HG03039 (cell line): ENCODE data around the gene NUAK2.
A peak's percentile ranks its signal among the peaks of the same experiment; 100 is the strongest.

ENCODE experiments used
- ATAC-seq: cut with Tn5 transposase; IDR thresholded peaks from one replicate; pipeline ENCODE4 v1.9.1; 2021; ENCODE audit warnings: mild to moderate bottlenecking, moderate library complexity; ENCODE audit not compliant: unreplicated experiment

The NUAK2 gene

DNA sequence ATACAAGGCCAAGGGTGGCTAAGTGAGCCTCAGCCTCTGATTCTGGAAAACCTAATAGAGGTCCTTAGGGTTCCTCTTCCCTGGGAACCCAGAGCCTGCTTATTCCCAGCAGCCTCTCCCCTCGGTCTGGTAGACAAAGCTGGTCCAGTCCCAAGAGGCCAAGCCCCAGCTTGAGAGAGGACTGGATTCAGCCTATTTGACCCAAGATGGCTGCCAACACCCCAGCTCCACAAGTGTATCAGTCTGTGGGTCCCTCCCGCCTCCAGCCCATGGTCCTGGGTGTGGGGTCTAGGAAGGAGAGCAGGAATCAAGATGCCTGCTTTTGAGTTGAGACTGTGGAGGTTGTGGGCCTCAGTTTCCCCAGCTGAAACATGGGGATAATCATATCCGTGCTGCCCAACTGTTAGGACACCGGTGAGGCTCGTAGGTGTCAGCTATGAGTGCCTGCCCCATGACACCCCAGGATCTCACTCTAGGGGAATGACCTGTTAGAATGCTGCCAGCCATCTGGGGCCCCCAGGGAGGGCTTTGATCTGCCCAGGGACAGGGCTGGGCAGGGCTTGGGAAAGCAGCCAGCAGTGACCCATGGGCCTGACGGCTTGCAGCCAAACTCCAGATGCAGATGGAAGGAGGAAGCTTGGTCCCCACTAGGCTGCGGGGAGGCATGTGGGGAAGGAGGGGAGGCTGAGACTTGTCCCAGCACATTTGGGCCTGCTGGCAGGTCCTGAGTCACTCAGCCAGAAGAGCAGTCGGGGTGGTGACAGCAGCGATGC, 45.4 kb downstream of the NUAK2 start:
- ATAC-seq, result no peak

DNA sequence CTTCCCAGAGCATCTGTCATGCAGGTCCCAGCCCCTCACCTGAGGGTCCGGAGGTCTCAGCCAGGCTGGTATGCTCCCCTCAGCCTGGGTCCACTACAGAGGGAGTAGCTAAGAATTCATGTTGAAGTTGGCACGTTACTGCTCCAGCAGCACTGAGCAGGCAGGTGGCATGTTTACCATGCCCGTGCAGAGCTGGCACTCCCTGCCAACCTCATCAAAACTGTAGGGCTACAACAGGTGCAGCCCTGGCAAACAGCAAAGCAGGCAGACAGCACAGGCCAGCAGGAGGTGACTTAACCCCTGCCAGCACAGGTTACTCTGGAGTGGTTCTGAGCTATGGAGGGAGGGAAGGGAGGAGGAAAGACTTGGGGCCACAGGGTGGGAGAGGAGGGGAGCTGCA, 46.4 kb downstream of the NUAK2 start:
- no peak for ATAC-seq

DNA sequence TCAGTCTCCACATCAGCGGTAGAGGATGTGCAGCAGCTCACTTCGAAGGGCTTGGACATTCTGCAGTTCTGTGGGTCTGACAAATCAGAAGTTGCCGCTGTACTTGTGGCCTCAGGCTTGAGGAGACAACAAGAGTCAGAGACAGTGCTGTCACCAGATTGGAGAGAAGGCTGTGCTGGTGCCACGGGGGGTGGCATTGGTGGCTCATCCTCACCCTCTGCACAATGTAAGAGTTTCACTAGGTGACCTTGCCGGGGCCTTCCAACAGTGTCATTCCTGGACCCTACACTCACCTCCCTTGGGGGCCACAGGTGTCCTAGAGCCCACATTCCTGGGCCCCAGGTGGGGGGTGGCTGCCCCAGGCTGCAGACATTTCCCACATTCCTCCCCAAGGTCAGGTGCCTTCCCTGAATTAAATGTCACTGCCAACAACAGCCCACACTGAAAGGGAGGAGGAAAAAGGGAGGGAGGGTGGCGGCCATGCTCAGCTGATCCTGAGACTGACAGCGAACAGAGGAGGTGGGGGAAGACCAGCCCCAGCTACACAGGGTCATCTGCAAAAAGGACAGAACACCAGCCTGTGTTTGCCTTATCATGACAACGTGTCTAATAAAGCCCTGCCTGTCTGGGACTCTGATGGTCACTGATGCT, 47.4 kb downstream of the NUAK2 start:
- ATAC-seq, result no peak

DNA sequence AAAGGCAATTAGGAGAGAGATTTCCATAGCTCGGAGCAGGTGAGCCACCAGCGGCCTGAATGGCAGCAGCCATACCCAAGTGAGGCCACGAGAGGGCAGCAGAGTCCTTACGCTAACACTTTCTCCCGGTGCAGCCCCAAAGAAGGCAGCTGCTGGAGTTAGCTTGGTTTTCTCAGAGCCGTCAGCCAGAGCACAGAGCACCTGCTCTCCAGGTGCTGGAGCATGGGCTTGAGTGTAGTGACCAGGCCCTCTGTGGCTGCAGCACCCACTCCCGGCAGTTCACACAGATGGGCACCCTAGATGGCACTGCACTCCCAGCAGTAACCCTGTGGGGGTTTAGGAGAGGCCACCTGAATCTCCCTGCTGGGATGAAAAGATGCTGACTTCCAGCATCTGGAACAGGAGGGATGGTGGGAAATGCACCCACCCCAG, 48.0 kb downstream of the NUAK2 start:
- ATAC-seq, result peak; percentile 63

DNA sequence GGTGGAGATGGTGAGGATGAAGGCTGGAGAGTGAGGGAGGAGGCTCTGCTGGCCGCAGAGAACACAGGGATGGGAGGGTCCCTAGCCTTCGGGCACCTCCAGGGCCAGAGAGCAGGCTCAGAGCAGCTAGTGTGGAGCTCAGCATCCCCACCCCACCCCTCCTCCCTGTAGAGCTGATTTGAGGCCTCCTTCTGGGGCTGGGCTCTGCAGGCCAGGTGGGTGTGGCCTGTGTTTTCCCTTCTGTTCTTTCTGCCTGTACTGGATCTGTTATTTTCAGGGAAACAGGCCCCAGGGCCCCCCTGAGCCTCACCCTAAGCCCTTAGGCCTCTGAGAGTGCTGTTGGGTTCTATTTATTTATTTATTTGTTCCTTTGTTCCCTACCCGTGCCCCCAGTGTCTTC, 49.0 kb downstream of the NUAK2 start:
- no peak for ATAC-seq

DNA sequence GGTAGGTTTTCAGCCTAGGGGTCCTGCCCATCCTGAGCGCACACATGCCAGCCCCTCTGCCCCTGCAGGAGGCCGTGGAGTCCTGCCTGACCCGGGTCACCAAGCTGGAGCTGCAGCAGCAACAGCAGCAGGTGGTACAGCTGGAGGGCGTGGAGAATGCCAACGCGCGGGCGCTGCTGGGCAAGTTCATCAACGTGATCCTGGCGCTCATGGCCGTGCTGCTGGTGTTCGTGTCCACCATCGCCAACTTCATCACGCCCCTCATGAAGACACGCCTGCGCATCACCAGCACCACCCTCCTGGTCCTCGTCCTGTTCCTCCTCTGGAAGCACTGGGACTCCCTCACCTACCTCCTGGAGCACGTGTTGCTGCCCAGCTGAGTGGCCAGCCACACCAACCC, 49.8 kb downstream of the NUAK2 start:
- ATAC-seq, result no peak

DNA sequence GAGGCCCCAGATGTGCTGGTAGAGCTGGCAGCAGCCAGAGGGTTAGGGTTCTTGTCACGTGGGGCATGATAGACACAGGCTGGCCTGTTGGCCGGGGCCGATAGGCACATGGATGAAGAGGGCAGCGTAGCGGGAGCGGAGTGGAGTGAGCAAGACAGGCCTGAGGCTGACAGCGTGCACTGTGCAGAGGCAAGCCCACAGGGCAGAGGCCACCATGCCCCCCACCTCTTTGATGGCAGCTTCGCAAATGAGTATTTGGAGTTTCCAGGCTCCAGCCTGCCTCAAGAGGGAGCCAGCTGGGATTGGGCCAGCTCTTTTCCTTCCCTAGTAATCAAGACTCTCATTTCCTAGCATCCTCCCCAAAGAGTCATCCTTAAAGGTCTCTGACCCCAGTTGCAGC, 50.3 kb downstream of the NUAK2 start:
- no peak for ATAC-seq

DNA sequence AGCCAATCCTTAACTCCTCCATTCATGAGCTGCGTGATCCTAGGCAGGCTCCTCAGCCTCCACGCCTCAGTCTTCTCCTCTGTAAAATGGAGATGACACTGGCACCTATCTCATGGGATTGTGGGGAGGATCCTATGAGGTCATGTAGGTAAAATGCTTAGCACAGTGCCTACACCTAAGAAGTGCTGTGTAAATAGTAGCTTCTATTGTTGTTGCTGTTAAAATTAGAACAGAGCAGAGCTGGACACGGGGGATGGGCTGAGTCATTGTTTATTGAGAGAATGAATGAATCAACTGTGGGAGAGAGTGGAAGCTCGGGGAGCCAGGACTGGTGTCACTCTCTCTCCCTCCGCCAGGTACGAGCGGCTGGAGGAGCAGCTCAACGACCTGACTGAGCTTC, 50.8 kb downstream of the NUAK2 start:
- no peak for ATAC-seq

DNA sequence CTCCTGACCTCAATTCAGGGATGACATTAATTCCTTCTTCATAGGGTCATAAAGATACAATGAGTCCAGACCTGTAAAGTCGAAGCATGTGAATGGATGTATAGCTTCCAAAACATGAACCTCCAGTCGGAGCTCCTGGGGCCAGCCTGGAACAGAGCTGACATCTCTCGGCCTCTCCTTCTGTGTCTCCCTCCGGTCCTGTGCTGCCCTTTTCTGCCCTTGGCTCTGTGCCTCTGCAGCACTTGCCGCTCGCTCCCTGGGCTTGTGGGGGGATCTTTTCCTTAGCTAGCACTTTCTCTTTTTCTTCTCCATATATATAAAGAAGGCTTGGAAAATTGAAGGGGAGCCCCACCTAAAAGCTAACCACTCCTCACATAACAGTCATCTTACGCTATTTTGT, 51.3 kb downstream of the NUAK2 start:
- ATAC-seq, result no peak

DNA sequence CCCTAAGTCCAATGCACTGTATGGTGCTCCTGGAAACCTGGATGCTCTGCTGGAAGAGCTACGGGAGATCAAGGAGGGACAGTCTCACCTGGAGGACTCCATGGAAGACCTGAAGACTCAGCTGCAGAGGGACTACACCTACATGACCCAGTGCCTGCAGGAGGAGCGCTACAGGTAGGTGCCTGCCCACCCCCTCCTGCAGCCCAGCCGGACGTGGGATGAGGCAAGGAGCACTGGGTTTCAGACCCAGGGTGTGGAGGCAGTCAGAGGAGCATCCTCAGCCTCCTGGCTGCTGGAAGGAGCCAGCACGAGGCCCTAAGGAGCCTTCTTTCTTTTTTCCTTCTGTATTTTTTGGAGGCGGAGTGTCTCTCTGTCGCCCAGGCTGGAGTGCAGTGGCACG, 51.8 kb downstream of the NUAK2 start:
- no peak for ATAC-seq

DNA sequence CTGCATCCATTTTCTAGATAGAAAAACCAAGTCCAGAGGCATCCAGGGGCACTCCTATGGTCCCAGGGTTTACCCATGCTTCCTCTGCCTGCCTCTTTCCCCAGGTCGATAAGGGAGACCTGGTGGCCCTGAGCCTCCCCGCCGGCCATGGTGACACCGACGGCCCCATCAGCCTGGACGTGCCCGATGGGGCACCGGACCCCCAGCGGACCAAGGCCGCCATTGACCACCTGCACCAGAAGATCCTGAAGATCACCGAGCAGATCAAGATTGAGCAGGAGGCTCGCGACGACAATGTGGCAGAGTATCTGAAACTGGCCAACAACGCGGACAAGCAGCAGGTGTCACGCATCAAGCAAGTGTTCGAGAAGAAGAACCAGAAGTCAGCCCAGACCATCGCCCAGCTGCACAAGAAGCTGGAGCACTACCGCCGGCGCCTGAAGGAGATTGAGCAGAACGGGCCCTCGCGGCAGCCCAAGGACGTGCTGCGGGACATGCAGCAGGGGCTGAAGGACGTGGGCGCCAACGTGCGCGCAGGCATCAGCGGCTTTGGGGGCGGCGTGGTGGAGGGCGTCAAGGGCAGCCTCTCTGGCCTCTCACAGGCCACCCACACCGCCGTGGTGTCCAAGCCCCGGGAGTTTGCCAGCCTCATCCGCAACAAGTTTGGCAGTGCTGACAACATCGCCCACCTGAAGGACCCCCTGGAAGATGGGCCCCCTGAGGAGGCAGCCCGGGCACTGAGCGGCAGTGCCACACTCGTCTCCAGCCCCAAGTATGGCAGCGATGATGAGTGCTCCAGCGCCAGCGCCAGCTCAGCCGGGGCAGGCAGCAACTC, 52.5 kb downstream of the NUAK2 start:
- no peak for ATAC-seq

DNA sequence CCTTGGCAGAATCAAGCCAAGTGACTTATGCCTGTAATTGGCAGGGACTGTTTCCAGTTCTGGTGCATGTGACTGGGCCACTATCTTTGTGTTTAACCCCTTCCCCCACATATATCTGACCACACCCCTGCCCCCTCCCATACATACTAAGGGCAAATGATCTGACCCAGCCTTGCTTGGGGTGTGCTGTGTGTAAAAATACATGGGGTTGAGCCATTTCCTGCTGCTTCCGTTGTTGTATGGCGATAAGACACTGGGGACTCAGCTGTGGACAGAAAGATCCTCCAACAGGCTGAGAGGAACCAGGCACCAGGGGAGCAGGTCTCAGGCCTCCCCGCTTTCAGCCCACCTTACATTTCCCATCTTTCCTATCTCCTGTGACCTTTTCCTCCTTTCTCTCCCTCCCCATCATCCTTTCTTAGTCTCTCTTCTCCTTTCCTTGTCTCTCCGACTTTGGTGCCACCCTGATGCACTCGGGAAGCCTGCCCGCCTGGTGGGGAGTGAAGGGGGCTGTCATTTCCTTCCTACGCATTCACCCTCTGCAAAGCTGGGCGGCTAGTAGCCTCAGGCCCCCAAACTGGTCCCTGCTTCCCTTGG, 54.1 kb downstream of the NUAK2 start:
- no peak for ATAC-seq

DNA sequence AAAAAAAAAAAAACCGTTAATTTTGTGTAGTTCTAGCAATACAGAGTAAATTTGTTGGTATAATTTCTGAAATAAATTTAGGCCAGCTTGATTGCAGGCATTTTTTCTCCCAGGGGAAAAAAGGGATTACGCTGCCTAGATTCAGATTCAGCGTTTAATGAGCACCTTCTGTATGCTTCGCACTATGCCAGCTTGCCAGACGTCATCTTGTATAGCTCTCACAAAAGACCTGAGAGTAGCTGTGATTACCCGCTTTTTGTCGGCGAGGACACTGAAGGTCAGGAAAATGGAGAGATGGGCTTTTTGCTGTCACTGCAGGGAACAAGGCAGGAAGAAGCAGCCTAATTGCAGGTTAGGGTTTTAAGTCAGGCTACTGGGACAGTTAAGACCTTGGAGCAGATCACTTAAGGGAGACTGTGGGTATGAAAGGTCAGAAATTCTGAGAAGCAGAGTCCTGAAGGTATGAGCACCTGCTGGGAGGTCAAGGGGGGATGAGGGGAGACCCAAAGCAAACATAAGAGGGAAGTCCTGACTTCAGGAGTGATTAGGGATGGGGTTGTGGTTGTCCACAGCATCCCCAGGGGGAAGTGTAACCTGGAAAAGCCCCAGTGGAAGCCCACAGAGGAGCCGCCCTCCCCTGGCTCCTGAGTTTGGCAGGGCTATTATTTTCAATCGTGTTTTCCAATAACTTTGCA, 54.8 kb downstream of the NUAK2 start:
- ATAC-seq, result no peak

DNA sequence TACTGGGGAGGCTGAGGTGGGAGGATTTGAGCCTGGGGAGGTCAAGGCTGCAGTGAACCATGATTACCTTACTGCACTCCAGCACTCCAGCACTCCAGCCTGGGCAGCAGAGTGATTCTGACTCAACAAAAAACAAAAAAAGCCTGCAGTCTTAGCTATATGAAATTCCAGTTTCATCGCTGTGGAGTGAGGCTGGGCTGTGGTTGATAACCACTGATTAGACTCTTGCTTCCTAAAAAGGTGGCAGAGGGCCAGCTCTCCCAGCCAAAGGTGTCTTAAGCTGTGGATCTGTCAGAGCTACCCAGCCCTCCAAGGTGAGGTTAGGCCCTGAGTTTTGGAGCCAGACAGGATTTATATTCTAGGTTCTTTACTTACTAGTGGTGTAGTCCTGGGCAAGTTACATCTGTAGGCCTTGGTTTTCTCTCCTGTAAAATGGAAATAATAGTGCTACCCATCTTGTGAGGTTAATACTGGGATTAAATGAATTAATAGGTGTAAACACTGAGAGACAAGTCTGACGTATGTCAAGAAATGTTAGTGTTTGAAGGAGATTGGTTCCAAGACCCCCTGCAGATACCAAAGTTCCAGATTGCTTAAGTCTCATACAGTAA, 57.9 kb downstream of the NUAK2 start:
- no peak for ATAC-seq

DNA sequence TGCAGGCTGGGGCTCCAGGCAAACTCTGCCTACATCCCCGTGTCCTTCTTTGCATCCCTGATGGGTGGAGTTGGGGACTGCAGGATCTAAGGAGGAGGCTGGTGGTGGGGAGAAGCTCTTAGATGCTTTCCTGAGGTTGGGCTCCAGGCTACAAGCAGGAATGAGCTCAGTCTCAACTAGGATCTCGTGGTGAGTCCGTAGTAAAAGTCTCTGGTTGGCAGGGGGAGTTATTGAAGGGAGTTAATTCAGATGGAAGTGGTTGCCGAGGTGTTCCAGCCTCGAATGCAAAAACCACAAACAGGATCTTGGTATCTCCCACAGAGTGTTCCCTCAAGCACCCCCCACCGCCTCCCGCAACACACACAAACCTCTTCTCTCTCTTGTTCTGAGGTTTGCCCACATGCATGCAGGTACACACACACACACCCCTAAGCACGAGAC, 58.8 kb downstream of the NUAK2 start:
- ATAC-seq, result no peak

DNA sequence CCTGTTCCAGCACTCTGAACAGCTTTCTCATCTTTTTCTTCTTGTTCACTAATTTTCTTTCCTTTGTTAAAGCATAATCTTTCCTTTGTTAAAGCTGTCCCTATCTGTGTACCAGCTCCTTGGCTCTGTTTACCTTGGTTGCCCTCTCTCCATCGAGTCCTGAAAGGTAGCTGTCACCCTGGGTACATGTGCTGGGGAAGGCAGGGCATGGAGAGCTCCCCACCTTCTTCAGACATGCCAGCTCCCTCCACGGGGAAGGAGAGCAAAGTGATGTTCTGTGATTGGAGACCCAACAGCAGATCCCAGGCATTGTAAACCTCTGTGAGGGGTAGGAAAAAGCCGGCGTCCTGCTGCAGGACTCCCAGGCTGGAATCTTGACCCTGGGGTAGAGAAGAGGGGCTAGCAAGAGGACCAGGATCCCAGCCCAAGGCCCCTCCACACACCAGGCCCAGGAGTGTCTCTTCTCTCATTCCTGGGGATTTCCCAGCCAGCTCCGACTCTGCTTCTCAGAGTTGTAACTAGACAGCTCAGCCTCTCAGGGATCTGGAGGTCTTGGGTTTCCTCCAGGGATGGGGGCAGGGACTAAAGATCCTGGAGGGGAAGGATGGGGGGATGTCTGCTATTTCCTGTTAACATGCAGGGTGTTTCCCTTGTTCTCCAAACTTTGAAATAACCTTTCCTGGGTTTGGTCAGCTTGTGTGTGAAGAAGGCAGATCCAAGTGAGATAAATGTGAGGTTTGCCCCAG, 59.4 kb downstream of the NUAK2 start:
- no peak for ATAC-seq

DNA sequence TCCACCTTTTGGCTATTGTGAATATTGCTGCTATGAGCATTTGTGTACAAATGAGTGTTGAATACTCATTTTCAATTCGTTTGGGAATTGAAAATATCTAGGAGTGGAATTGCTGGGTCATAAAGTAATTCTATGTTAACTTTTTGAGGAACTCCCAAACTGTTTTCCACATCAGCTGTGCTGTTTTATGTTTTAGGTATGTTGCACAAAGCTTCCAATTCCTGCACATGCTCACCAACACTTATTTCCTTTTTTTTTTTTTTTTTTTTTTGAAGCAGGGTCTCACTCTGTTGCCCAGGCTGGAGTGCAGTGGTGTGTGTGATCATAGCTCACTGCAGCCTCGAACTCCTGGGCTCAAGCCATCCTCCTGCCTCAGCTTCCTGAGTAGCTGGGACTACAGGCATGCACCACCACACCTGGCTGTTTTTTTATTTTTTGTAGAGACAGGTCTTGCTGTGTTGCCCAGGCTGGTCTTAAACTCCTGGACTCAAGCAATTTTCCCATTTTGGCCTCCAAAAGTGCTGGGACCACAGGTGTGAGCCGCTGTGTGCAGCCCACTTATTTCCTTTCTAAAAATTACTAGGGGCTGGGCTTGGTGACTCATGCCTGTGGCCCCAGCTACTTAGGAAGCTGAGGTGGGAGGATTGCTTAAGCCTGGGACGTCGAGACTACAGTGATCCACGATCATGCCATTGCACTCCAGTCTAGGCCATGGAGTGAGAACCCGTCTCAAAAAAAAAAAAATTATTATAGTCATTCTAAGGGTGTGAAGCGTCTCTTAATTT, 60.4 kb downstream of the NUAK2 start:
- no peak for ATAC-seq

DNA sequence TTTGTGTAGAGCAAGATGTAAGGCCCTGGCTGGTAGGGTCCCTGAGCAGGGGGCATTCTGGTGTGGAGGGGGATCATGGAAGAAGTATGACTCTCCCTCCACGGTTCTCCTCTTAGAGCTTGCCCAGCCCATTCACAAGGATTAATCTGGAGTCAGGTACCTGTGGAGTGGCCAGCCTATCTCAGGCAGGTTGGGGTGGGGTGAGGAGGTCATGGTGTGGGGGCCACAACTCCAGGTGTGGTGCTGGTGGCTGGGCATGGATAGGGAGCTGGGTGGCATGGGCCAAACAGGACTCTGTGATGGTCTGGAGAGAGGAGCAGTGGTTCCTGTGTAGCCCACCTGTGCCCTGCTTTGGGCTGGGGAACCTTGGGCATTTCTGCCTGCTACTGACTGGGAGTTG, 61.5 kb downstream of the NUAK2 start:
- ATAC-seq, result no peak

DNA sequence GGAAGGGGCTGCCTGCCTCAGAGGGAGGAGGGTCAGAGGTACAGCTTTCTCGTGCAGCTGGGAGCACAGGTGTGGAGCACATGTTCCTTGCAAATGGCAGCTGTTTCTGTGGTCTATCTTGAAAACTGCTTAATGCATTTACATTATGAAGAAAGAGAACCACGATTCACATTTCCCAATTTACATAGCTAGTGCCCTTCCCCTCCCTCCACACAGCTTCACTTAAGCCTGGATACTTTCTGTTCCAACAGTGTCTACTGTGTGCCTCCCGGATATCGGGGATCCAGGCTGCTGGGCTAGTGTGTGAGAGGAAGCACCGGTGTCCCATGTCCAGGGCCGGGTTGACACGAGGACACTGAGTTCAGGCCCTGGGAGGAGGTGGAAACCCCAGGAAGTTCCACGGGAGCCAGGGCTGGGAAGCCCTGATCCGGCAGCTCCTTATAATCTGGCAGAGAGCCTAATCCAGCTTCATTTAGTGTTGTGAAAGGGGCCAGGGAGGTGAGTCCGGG, 62.2 kb downstream of the NUAK2 start:
- ATAC-seq, result no peak
